Activated CD8-positive, alpha-beta memory T cell treated with anti-CD3 and anti-CD28 coated beads, Interleukin-2, amount 50 U/mL, for 1 hour (primary cell): ENCODE results near the gene LARP6.

Experiments used
- DNase-seq: peaks from one replicate; pipeline ENCODE4 v3.0.0-alpha.2; 2020; ENCODE audit errors: extremely low read depth

LARP6 gene

DNA sequence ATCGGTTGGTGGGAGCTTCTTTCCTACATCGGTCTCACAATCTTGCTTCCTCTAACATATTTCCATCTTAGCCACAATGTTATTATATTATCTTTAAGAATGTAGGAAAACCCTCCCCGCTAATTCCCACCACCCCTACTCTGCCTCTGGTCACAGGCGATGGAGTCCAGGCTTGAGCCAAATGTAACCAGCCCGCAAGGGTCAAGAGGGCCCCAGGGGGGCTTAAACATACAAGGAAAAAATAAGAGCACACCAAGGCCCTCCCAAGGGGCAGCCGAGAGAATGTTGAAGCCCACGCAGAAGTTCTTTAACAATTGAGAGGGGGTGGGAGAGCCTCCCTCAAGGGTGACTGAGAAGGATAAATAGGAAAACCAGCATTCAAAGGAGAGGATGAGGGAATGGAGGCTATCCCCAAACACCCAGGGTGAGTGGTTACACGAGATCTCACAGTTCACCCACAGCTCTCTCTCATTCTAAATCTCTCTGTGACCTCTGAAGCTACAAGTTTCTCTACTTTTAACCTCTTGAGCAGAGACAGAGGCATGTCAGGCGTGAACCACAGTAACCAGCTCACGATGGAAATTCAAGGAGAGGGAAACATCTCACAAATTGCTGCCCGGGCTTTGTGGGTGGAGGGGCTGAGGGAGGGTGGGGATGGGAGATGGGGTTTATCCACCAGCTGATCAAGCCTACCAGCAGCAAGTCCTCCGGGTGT is 59.2 kb downstream of the LARP6 start:
- DNase-seq = no peak

GRCh38 chr15:70793694-70794093 is 60.3 kb downstream of the LARP6 start:
- no peak for DNase-seq

GRCh38 chr15:70792171-70792573 is 61.8 kb downstream of the LARP6 start:
- DNase-seq = no peak

GRCh38 chr15:70791259-70791658 is 62.7 kb downstream of the LARP6 start:
- no peak for DNase-seq

- no peak for DNase-seq
Observed at GRCh38 chr15:70789213-70789612, 64.7 kb downstream of the LARP6 start.

DNA sequence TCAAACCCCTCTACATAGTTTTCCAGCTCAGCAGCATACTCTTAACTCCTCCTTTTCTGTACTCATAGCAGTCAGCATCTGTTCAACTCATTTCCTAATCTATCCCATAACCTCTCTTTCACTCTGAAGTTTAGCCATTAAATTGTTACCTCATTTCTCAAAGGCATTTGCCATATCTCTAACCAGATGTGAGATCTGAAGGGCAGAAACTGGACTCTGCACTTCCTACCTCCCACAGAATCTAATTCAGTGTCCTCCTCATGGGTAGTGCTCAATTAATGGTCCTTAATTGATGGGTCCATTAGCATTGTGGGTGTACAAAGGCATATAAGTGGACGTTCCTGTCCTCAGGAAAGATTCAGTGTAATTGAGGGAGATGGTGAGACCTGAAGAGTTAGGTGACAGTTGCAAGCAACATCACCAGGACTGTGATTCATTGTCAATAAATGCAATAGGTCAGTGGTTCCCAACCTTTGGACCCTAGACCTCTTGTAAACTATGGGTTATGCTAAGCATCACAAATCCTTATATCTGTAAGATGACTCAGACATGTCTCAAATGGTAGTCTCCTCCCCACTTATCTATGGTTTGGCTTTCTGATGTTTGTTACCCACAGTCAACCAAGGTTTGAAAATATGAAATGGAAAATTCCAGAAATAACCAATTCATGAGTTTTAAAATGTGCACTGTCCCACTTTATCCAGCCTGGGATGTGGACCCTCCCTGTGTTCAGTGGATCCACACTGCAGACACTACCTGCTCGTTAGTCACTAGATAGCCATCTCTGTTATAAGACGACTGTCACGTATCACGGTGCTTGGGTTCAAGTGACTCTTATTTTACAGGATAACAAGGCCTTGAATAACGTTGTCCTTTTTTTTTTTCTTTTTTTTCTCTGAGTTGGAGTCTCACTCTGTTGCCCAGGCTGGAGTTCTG is 65.6 kb downstream of the LARP6 start:
- DNase-seq = no peak

GRCh38 chr15:70786996-70787395 is 67.0 kb downstream of the LARP6 start:
- DNase-seq = no peak

- DNase-seq = no peak
Observed at GRCh38 chr15:70783610-70784022, 70.3 kb downstream of the LARP6 start.

DNA sequence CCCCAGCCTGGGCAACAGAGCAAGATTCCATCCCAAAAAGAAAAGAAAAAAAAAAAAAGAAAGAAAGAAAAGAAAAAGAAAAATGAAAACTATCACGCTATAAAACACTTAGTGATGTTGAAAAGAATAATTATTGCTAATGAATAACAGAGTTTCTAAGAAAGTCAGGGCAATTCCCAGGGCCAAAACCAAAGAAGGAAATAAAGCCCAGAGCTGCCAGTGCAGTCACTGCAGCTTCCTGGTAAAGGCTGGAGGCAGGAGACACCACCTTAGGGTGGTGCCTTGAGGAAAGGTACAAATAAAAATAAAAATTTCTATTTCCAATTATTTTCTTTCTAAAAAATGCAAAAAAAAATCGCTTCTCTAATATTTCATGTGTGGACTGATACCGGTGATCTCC is 70.9 kb downstream of the LARP6 start:
- no peak for DNase-seq

DNA sequence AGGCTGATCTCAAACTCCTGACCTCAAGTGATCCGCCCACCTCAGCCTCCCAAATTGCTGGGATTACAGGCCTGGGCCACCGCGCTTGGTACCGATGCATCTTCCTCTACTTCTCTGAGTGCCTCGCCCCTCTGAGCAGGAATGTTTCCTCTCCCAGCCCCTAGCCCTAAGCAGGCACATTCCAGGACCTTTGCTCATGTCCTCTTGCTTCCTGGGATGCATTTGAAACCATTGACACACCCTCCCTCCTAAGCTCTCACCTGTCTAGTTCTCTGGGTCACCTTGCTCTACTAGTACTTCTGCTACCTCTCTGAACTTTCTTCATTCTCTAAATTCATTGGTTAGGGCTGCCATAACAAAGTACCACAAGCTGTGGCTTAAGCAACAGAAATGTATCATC is 72.7 kb downstream of the LARP6 start:
- no peak for DNase-seq
